ENCODE measurements around the gene GDAP2.

GRCh38 chr1:117826540-117827078 is 102.8 kb downstream of the GDAP2 start:
- TF ChIP-seq CTCF (IDR thresholded peaks at IDR 0.05) (no peak), POLR2A (IDR thresholded peaks at IDR 0.05) (no peak)

All from lower leg skin (tissue), 3 donors.